ENCODE data around the gene KRTAP19-3. TPM values are rescaled to one million over a fixed set of nuclear protein-coding genes. Genes with fewer than 3 reads are reported as not detected.

KRTAP19-3 gene
- total and polyA plus RNA-seq, 2 of the 13 experiments (the other 11 are each of a cell fraction or from before 2014, with no cell fraction given): not detected

- TF ChIP-seq CSRNP2 (CRISPR knock-in tag; conservative IDR thresholded peaks at IDR 0.05; ENCODE audit: low read depth) (no peak), POLR2AphosphoS2 (IDR thresholded peaks at IDR 0.05; ENCODE audit: low read depth, low read length) (no peak), MEIS2 (CRISPR knock-in tag; IDR thresholded peaks at IDR 0.05) (no peak), ZFP36L1 (CRISPR knock-in tag; IDR thresholded peaks at IDR 0.05) (no peak), ZNF775 (CRISPR knock-in tag; IDR thresholded peaks at IDR 0.05; ENCODE audit: borderline replicate concordance) (no peak)
These were observed 4.5 kb downstream of the KRTAP19-3 start, which contains the start of gene KRTAP19-2 (continued) for GRCh38 chr21:30487336-30487735.

DNA sequence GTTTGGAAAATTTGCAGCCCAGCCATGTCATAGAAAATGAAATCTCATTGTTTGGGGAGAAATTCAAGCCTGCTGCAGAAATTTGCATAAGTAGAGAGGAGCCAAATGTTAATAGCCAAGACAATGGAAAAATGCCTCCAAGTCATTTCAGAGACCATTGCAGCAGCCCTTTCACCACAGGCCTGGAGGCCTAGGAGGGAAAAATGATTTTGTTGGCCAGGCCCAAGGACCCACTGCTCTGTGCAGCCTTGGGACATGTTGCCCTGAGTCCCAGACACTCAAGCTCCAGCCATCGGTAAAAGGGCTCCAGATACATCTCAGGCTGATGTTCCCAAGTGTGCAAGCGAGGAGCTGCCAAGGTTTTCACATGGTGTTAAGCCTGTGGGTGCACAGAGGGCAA is 5.6 kb downstream of the KRTAP19-3 start:
- Histone ChIP-seq H3K4me3 (replicated peaks in 1 of 3; ENCODE audit: insufficient read depth in 1 of 3, low read depth in 2 of 3, low read length in 3 of 3) (no peak overlapping the region), H3K27ac (ENCODE audit: extremely low read length, insufficient read depth, low read length) (no peak overlapping the region), H3K9ac (ENCODE audit: insufficient read depth, low read depth, low read length) (no peak overlapping the region), H3K9me3 (ENCODE audit: low read length) (peaks cover 87% of the 10 kb centered on the region), H2AFZ (ENCODE audit: low read length) (no peak overlapping the region), H3K27me3 (ENCODE audit: control insufficient read depth in 1 of 2, insufficient read depth in 2 of 2, low read length in 2 of 2) (no peaks in the 10 kb centered on the region), H3K36me3 (replicated peaks in 1 of 2; ENCODE audit: control insufficient read depth in 1 of 2, insufficient read depth in 2 of 2, low read length in 2 of 2) (no peaks in the 10 kb centered on the region), H4K20me1 (ENCODE audit: insufficient read depth, low read length) (no peaks in the 10 kb centered on the region), H3K4me1 (ENCODE audit: insufficient read depth, low read length) (no peaks in the 10 kb centered on the region), H3K79me2 (ENCODE audit: insufficient read depth, low read length) (no peaks in the 10 kb centered on the region), H3K4me2 (ENCODE audit: low read depth, low read length) (no peak overlapping the region)
- TF ChIP-seq SRSF1 (optimal IDR thresholded peaks at IDR 0.05; ENCODE audit: low read depth, low read length) (no peak), CENPX (CRISPR knock-in tag; IDR thresholded peaks at IDR 0.05) (no peak), ZGPAT (CRISPR knock-in tag; IDR thresholded peaks at IDR 0.05) (no peak), GFI1 (CRISPR knock-in tag; IDR thresholded peaks at IDR 0.05; ENCODE audit: borderline replicate concordance) (no peak), ZNF552 (CRISPR knock-in tag; IDR thresholded peaks at IDR 0.05; ENCODE audit: borderline replicate concordance) (no peak), TBX3 (IDR thresholded peaks at IDR 0.05; ENCODE audit: borderline replicate concordance) (no peak), TBP (CRISPR knock-in tag; IDR thresholded peaks at IDR 0.05) (no peak), ZNF782 (CRISPR knock-in tag; IDR thresholded peaks at IDR 0.05; ENCODE audit: borderline replicate concordance) (no peak), HOXA9 (CRISPR knock-in tag; IDR thresholded peaks at IDR 0.05; ENCODE audit: borderline replicate concordance) (no peak), ZNF790 (CRISPR knock-in tag; IDR thresholded peaks at IDR 0.05; ENCODE audit: borderline replicate concordance) (no peak), TSC22D2 (CRISPR knock-in tag; IDR thresholded peaks at IDR 0.05; ENCODE audit: borderline replicate concordance) (no peak)
- TF ChIP-seq, protein P1, sequence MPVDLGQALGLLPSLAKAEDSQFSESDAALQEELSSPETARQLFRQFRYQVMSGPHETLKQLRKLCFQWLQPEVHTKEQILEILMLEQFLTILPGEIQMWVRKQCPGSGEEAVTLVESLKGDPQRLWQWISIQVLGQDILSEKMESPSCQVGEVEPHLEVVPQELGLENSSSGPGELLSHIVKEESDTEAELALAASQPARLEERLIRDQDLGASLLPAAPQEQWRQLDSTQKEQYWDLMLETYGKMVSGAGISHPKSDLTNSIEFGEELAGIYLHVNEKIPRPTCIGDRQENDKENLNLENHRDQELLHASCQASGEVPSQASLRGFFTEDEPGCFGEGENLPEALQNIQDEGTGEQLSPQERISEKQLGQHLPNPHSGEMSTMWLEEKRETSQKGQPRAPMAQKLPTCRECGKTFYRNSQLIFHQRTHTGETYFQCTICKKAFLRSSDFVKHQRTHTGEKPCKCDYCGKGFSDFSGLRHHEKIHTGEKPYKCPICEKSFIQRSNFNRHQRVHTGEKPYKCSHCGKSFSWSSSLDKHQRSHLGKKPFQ (CRISPR knock-in tag; IDR thresholded peaks at IDR 0.05; ENCODE audit: insufficient replicate concordance): no peak
- TF ChIP-seq, protein P2, sequence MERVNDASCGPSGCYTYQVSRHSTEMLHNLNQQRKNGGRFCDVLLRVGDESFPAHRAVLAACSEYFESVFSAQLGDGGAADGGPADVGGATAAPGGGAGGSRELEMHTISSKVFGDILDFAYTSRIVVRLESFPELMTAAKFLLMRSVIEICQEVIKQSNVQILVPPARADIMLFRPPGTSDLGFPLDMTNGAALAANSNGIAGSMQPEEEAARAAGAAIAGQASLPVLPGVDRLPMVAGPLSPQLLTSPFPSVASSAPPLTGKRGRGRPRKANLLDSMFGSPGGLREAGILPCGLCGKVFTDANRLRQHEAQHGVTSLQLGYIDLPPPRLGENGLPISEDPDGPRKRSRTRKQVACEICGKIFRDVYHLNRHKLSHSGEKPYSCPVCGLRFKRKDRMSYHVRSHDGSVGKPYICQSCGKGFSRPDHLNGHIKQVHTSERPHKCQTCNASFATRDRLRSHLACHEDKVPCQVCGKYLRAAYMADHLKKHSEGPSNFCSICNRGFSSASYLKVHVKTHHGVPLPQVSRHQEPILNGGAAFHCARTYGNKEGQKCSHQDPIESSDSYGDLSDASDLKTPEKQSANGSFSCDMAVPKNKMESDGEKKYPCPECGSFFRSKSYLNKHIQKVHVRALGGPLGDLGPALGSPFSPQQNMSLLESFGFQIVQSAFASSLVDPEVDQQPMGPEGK (CRISPR knock-in tag; IDR thresholded peaks at IDR 0.05): no peak
- in situ Hi-C loops (cut with HindIII; ENCODE audit: extremely low pct_ligation_motif_present, low pct_unique_long_range_greater_than_20kb) (no loop called here), intact Hi-C loops (cut with micrococcal nuclease; ENCODE audit: unreplicated experiment) (no loop called here)
- FAIRE-seq (no peak), DNase-seq (ENCODE audit: low spot score) (no peak), ATAC-seq (no peak)
- WGBS (ENCODE audit: low lambda C conversion rate): 0% methylated on average over 2 of the region's 2 CpGs
- POLR2A ChIA-PET: no interaction called here
- CTCF ChIA-PET (ENCODE audit: low intra/inter-chr PET ratio, low total read pairs): no interaction called here
- BruUV-seq (replicated peaks): no TSS peak
